MM.1S (cell line): ENCODE data around the gene UGGT1.

Source experiments
- EZH2 ChIP-seq: fragments of 300-600 bp; sonication (generic); optimal IDR thresholded peaks from 2 replicates; pipeline ENCODE3; 2017; ENCODE audit warnings: low read depth, mild to moderate bottlenecking, antibody characterized with exemption, low read length, mixed read lengths
- EZH2phosphoT487 ChIP-seq: fragments of 300-600 bp; sonication (generic); IDR thresholded peaks from 2 replicates; pipeline ENCODE4 v1.6.1; 2018; ENCODE audit warnings: antibody characterized with exemption, low read length
- TF ChIP-seq, protein P1 (sequence below): fragments of 300-600 bp; sonication (generic); IDR thresholded peaks from 2 replicates; pipeline ENCODE4 v1.5.1; 2016; ENCODE audit warnings: antibody characterized with exemption, low read length, mixed read lengths

DNA sequence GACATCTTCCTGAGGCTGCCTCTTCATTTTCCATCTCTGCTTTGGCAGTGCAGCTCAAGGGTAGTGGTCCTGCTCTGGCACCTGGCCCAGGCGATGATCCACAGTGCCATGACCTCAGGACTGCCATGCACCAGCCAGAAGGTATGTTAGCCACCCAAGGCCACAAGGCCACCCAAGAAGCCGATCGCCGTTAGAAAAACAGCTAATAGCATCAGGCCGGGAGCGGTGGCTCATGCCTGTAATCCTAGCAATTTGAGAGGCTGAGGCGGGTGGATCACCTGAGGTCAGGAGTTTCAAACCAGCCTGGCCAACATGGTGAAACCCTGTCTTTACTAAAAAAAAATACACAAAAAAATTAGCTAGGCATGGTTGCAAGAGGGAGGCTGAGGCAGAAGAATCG, 28.4 kb upstream of the UGGT1 start:
- TF ChIP-seq, protein P1, sequence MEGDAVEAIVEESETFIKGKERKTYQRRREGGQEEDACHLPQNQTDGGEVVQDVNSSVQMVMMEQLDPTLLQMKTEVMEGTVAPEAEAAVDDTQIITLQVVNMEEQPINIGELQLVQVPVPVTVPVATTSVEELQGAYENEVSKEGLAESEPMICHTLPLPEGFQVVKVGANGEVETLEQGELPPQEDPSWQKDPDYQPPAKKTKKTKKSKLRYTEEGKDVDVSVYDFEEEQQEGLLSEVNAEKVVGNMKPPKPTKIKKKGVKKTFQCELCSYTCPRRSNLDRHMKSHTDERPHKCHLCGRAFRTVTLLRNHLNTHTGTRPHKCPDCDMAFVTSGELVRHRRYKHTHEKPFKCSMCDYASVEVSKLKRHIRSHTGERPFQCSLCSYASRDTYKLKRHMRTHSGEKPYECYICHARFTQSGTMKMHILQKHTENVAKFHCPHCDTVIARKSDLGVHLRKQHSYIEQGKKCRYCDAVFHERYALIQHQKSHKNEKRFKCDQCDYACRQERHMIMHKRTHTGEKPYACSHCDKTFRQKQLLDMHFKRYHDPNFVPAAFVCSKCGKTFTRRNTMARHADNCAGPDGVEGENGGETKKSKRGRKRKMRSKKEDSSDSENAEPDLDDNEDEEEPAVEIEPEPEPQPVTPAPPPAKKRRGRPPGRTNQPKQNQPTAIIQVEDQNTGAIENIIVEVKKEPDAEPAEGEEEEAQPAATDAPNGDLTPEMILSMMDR: no peak
- TF ChIP-seq EZH2 (no peak), EZH2phosphoT487 (no peak)
